HFFc6 (cell line): ENCODE measurements around the gene ZNF100. TPM values are rescaled to one million over a fixed set of nuclear protein-coding genes. Genes with fewer than 3 reads are reported as not detected.
"Not testable (repeated sequence)": the region's sequence is repeated elsewhere in the genome, so short reads cannot be mapped to it uniquely, and the experiment has no call there.

Experiments used
- DNase-seq: peaks from one replicate; pipeline ENCODE4 v3.0.0-alpha.2; 2018
- H3K27ac Mint-ChIP-seq: 2 replicates; pipeline ENCODE4 v1.8.0; 2020; ENCODE audit warnings: mild to moderate bottlenecking, mixed read lengths
- H3K27me3 Mint-ChIP-seq: 2 replicates; pipeline ENCODE4 v1.8.0; 2021; ENCODE audit warnings: mild to moderate bottlenecking, moderate library complexity, mixed read lengths; ENCODE audit not compliant: insufficient read depth
- H3K36me3 Mint-ChIP-seq: 2 replicates; pipeline ENCODE4 v1.8.0; 2021; ENCODE audit warnings: low read depth, mixed read lengths
- H3K4me1 Mint-ChIP-seq: 2 replicates; pipeline ENCODE4 v1.8.0; 2020; ENCODE audit warnings: low read depth, mixed read lengths
- H3K4me3 Mint-ChIP-seq: 2 replicates; pipeline ENCODE4 v1.8.0; 2020; ENCODE audit warnings: mild to moderate bottlenecking, moderate library complexity, mixed read lengths
- H3K9me3 Mint-ChIP-seq: 2 replicates; pipeline ENCODE4 v1.8.0; 2020; ENCODE audit warnings: mild to moderate bottlenecking, mixed read lengths
- CTCF ChIP-seq: fragments of 200-600 bp; sonication (generic); IDR thresholded peaks from 2 replicates; pipeline ENCODE4 v1.5.0; 2021; ENCODE audit warnings: antibody characterized with exemption, mild to moderate bottlenecking
- long read RNA-seq: library from polyadenylated mRNA; unstranded; transcript quantifications from one replicate; pipeline ENCODE4 v2.0.0, GENCODE V29; 2019
- total RNA-seq, 6 experiments: library from RNA; stranded (reverse); fragmentation: NEBNext Ultra II Directional; extraction: Animal tissue kit (Norgen Biotek cat#: 25700); gene quantifications; 2 replicates in 1 of 6; 3 replicates in 5 of 6; pipeline ENCODE4 v1.2.3, GENCODE V29; 2021

The ZNF100 gene
- total RNA-seq = 1 to 10 TPM; 2.8 to 6.2 (median 5.3) TPM
- long read RNA-seq, full-length matches to known transcripts = 2 of 2 reads
- long read RNA-seq, partial matches to known transcripts = 0 of 2 reads
- long read RNA-seq, other reads (novel, unspliced or antisense) = 0 of 2 reads

GRCh38 chr19:21767065-21767800 lies at the start of gene ZNF100:
ZNF100 (minus strand) TSS chr19:21767579; CDS start chr19:21767429, 150 bp downstream.
- H3K27me3 Mint-ChIP-seq = no peaks in the 10 kb centered on the region
- peak within 1 kb of the TSS; percentile 96 for H3K27ac Mint-ChIP-seq
- H3K4me1 Mint-ChIP-seq = peaks cover 9% of the 10 kb centered on the region; the same call in 1 of the 2 replicates
- DNase-seq = peak; percentile 89
- peaks cover 32% of the 10 kb centered on the region for H3K36me3 Mint-ChIP-seq
- TF ChIP-seq CTCF = no peak
- H3K9me3 Mint-ChIP-seq = no peaks in the 10 kb centered on the region
- H3K4me3 Mint-ChIP-seq = peak within 1 kb of the TSS; percentile 99

GRCh38 chr19:21812448-21812847 lies 45.1 kb upstream of the ZNF100 start:
- no peak for DNase-seq
- Mint-ChIP-seq H3K4me3 (no peak overlapping the region), H3K27me3 (0 out of 2 replicates have a peak, but pooled peaks cover 2% of the 10 kb centered on the region), H3K4me1 (no peaks in the 10 kb centered on the region), H3K27ac (no peak overlapping the region), H3K36me3 (peaks cover 74% of the 10 kb centered on the region), H3K9me3 (peaks cover 86% of the 10 kb centered on the region)
- no peak for TF ChIP-seq CTCF

GRCh38 chr19:21808400-21809000 lies 41.1 kb upstream of the ZNF100 start:
- not testable (repeated sequence) for H3K27ac Mint-ChIP-seq, H3K27me3 Mint-ChIP-seq, H3K4me1 Mint-ChIP-seq, H3K4me3 Mint-ChIP-seq, DNase-seq
- Mint-ChIP-seq H3K9me3 (peaks cover 90% of the 10 kb centered on the region), H3K36me3 (peaks cover 54% of the 10 kb centered on the region)

- H3K9me3 Mint-ChIP-seq = peaks cover 28% of the 10 kb centered on the region
- no peak for TF ChIP-seq CTCF
- no peak for DNase-seq
- no peaks in the 10 kb centered on the region; the same call in 1 of the 2 replicates for H3K27me3 Mint-ChIP-seq
- H3K4me1 Mint-ChIP-seq = no peaks in the 10 kb centered on the region
- no peaks in the 10 kb centered on the region for H3K36me3 Mint-ChIP-seq
- no peak overlapping the region for H3K27ac Mint-ChIP-seq
- H3K4me3 Mint-ChIP-seq = no peak overlapping the region
These were observed 22.2 kb upstream of the ZNF100 start for GRCh38 chr19:21789466-21790085.

- no peak overlapping the region for H3K4me3 Mint-ChIP-seq
- H3K4me1 Mint-ChIP-seq = no peaks in the 10 kb centered on the region
- no peak for DNase-seq
- no peak overlapping the region for H3K27ac Mint-ChIP-seq
- H3K9me3 Mint-ChIP-seq = peaks cover 37% of the 10 kb centered on the region
- H3K36me3 Mint-ChIP-seq = no peaks in the 10 kb centered on the region
- TF ChIP-seq CTCF = no peak
- no peaks in the 10 kb centered on the region; the same call in none of the 2 replicates for H3K27me3 Mint-ChIP-seq
These were observed 19.6 kb upstream of the ZNF100 start for GRCh38 chr19:21786936-21787335.

GRCh38 chr19:21775792-21776191 lies 8.4 kb upstream of the ZNF100 start:
- H3K4me3 Mint-ChIP-seq, H3K36me3 Mint-ChIP-seq, H3K9me3 Mint-ChIP-seq, H3K27me3 Mint-ChIP-seq, H3K4me1 Mint-ChIP-seq, DNase-seq, H3K27ac Mint-ChIP-seq: not testable (repeated sequence)

GRCh38 chr19:21766705-21767064 lies 694 bp downstream of the ZNF100 start:
- not testable (repeated sequence) for H3K4me1 Mint-ChIP-seq, DNase-seq, H3K9me3 Mint-ChIP-seq, H3K27me3 Mint-ChIP-seq
- Mint-ChIP-seq H3K36me3 (peaks cover 38% of the 10 kb centered on the region), H3K4me3 (peak overlapping the region; percentile 99), H3K27ac (peak overlapping the region; percentile 96)
